HepG2 (cell line): Measurements from ENCODE around the gene EHD1. TPM values are rescaled to one million over a fixed set of nuclear protein-coding genes. Genes with fewer than 3 reads are reported as not detected.
A peak's percentile ranks its signal among the peaks of the same experiment; 100 is the strongest.

ENCODE experiments used
- ARID2 ChIP-seq: sonication (generic); formaldehyde crosslinking; IDR thresholded peaks from 2 replicates; pipeline ENCODE4 v1.8.1; 2022; ENCODE audit warnings: mild to moderate bottlenecking, missing genetic modification reagents, borderline replicate concordance
- DNMT3B ChIP-seq: conservative IDR thresholded peaks from 2 replicates; pipeline ENCODE4 v1.6.1; 2016; ENCODE audit warnings: missing biosample characterization, control low read depth
- EHMT2 ChIP-seq: fragments of 200-600 bp; sonication (generic); IDR thresholded peaks from 2 replicates; pipeline ENCODE4 v1.7.0; 2017; ENCODE audit warnings: antibody characterized with exemption, low read depth, low read length, borderline replicate concordance
- GATA4 ChIP-seq: sonication (generic); IDR thresholded peaks from 2 replicates; pipeline ENCODE4 v1.6.1; 2016; ENCODE audit warnings: antibody characterized with exemption, low read depth, borderline replicate concordance
- HES4 ChIP-seq: sonication (generic); formaldehyde crosslinking; IDR thresholded peaks from 2 replicates; pipeline ENCODE4 v1.9.0; 2021; ENCODE audit warnings: mild to moderate bottlenecking, missing genetic modification reagents, borderline replicate concordance
- HMG20B ChIP-seq: conservative IDR thresholded peaks from 2 replicates; pipeline ENCODE4 v1.6.1; 2016; ENCODE audit warnings: missing genetic modification reagents, missing compliant biosample characterization
- NFE2L1 ChIP-seq: sonication (generic); formaldehyde crosslinking; IDR thresholded peaks from 2 replicates; pipeline ENCODE4 v1.4.0; 2020; ENCODE audit warnings: missing genetic modification reagents, mild to moderate bottlenecking, borderline replicate concordance
- NFYC ChIP-seq: IDR thresholded peaks from 2 replicates; pipeline ENCODE4 v1.6.1; 2016; ENCODE audit warnings: missing genetic modification reagents, missing compliant biosample characterization
- NKX3-1 ChIP-seq: sonication (generic); formaldehyde crosslinking; IDR thresholded peaks from 2 replicates; pipeline ENCODE4 v1.5.0; 2020; ENCODE audit warnings: missing genetic modification reagents
- PTBP1 ChIP-seq: fragments of 200-400 bp; formaldehyde crosslinking; IDR thresholded peaks from 2 replicates; pipeline ENCODE4 v1.6.1; 2018; ENCODE audit warnings: low read length, low read depth; ENCODE audit not compliant: poor library complexity, severe bottlenecking
- SKI ChIP-seq: fragments of 450-650 bp; IDR thresholded peaks from one replicate; pipeline ENCODE4 v1.6.1; 2018; ENCODE audit warnings: mild to moderate bottlenecking; ENCODE audit not compliant: partially characterized antibody
- SRSF4 ChIP-seq: fragments of 200-400 bp; formaldehyde crosslinking; IDR thresholded peaks from one replicate; pipeline ENCODE4 v1.6.1; 2018; ENCODE audit warnings: mild to moderate bottlenecking, low read depth, low read length, moderate library complexity; ENCODE audit not compliant: poor library complexity, severe bottlenecking
- SSRP1 ChIP-seq: IDR thresholded peaks from 2 replicates; pipeline ENCODE4 v1.6.1; 2016; ENCODE audit warnings: control low read depth
- TARDBP ChIP-seq: sonication (generic); formaldehyde crosslinking; IDR thresholded peaks from 2 replicates; pipeline ENCODE4 v1.8.0; 2022; ENCODE audit warnings: mild to moderate bottlenecking, missing genetic modification reagents
- TBX2 ChIP-seq: sonication (generic); formaldehyde crosslinking; IDR thresholded peaks from 2 replicates; pipeline ENCODE4 v1.5.0; 2020; ENCODE audit warnings: missing genetic modification reagents, mild to moderate bottlenecking, borderline replicate concordance
- ZBTB20 ChIP-seq: sonication (generic); formaldehyde crosslinking; IDR thresholded peaks from 2 replicates; pipeline ENCODE4 v1.8.1; 2023; ENCODE audit warnings: missing genetic modification reagents, low read depth, mild to moderate bottlenecking, borderline replicate concordance
- ZBTB7A ChIP-seq: sonication (generic); formaldehyde crosslinking; IDR thresholded peaks from 2 replicates; pipeline ENCODE4 v1.8.0; 2022; ENCODE audit warnings: mild to moderate bottlenecking, missing genetic modification reagents
- ZFY ChIP-seq: sonication (generic); formaldehyde crosslinking; IDR thresholded peaks from 2 replicates; pipeline ENCODE4 v1.4.0; 2020; ENCODE audit warnings: missing genetic modification reagents
- ZNF121 ChIP-seq: sonication (generic); formaldehyde crosslinking; IDR thresholded peaks from 2 replicates; pipeline ENCODE4 v1.5.0; 2020; ENCODE audit warnings: mild to moderate bottlenecking, missing genetic modification reagents
- ZNF136 ChIP-seq: sonication (generic); formaldehyde crosslinking; IDR thresholded peaks from 2 replicates; pipeline ENCODE4 v1.8.1; 2022; ENCODE audit warnings: low read depth, mild to moderate bottlenecking, moderate library complexity, missing genetic modification reagents
- ZNF510 ChIP-seq: sonication (generic); formaldehyde crosslinking; IDR thresholded peaks from 2 replicates; pipeline ENCODE4 v1.4.0; 2020; ENCODE audit warnings: low read depth, mild to moderate bottlenecking, missing genetic modification reagents
- ZNF598 ChIP-seq: sonication (generic); formaldehyde crosslinking; IDR thresholded peaks from 2 replicates; pipeline ENCODE4 v1.5.1; 2020; ENCODE audit warnings: mild to moderate bottlenecking, missing genetic modification reagents, borderline replicate concordance
- ZNF772 ChIP-seq: sonication (generic); formaldehyde crosslinking; IDR thresholded peaks from 2 replicates; pipeline ENCODE4 v1.5.0; 2020; ENCODE audit warnings: mild to moderate bottlenecking, missing genetic modification reagents
- polyA plus RNA-seq, 8 experiments: library from polyadenylated mRNA; depleted of rRNA in 3 of 8; stranded (reverse) in 7 of 8; unstranded in 1 of 8; fragments of >200 nt; fragmentation: Illumina TruSeq in 4 of 8; extraction: Trizol in 4 of 8; gene quantifications; 2 replicates each; pipeline versions ENCODE4 v1.2.1 to v1.2.3, GENCODE V29; 2011 to 2016; ENCODE audit warnings: low read depth in 4 of 8, missing spikeins in 1 of 8, mixed read lengths in 1 of 8; ENCODE audit not compliant: insufficient read depth in 1 of 8
- total RNA-seq, 5 experiments: library from RNA; depleted of rRNA; stranded (reverse); fragments of >200 nt; fragmentation: Illumina TruSeq; extraction: Trizol; gene quantifications; 2 replicates each; pipeline ENCODE4 v1.2.3, GENCODE V29; 2016; ENCODE audit warnings: low read depth in 1 of 5
- TF ChIP-seq, protein P1 (sequence below): sonication (generic); formaldehyde crosslinking; IDR thresholded peaks from 2 replicates; pipeline ENCODE4 v1.8.0; 2022; ENCODE audit warnings: missing genetic modification reagents, mild to moderate bottlenecking, moderate library complexity, borderline replicate concordance
- TF ChIP-seq, protein P2 (sequence below): sonication (generic); formaldehyde crosslinking; IDR thresholded peaks from 2 replicates; pipeline ENCODE4 v1.4.0; 2020; ENCODE audit warnings: missing genetic modification reagents

EHD1 gene
- total and polyA plus RNA-seq, 2 of the 13 experiments (the other 11 are each of a cell fraction or from before 2014, with no cell fraction given): 23.6 to 26.6 TPM

DNA sequence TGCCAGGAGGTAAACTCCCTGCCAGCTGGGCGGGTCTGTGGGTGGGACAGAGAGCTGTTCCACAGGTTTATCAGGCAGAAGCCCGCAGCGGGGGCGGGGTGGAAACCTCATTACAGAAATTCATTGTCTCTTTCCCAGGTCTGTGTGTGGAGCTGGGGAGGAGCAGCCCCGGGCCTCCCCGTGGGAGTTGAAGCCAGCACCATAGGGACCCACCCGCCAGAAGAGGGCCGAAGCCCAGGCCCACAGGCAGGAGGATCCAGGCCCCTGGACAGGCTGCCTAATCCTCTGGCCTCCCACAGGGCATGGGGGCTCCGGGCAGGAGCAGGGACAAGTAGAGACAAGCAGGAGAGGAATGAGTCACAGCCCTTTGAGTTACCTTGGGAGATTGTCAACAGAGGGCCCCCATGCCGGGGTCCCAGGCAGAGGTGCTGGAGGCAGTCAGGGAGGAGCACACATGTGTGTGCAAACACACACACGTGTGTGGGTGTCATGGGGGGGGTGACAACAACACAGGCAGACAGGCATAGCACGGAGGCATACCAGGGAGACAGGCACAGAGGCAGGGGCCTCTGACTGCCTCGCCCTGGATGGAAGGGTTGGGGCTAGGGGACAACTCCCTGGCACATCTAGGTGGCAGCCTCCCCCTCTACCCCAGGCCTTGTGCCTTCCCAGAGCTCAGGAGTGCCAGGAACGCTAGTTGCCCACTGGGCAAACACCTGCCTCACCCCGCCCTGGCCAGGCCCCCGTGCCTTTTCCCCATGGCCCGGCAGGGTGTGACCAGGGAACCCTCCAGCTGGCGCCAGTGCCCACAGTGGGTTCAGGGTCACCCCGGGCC is 35.4 kb downstream of the EHD1 start (continued):
- TF ChIP-seq DNMT3B (CRISPR knock-in tag) (0 out of 2 replicates have a peak, but pooled peaks have one; percentile 43), PTBP1 (no peak), ARID2 (CRISPR knock-in tag) (no peak), ZBTB20 (CRISPR knock-in tag) (no peak), SSRP1 (CRISPR knock-in tag) (no peak), ZBTB7A (no peak; the same call in 1 of the 2 replicates), HES4 (no peak), ZNF772 (CRISPR knock-in tag) (0 out of 2 replicates have a peak, but pooled peaks have one; percentile 61), NKX3-1 (CRISPR knock-in tag) (no peak), EHMT2 (no peak), ZFY (peak; percentile 45; the same call in 1 of the 2 replicates), ZNF598 (CRISPR knock-in tag) (no peak), SKI (no peak), ZNF121 (CRISPR knock-in tag) (no peak), SRSF4 (no peak), TARDBP (CRISPR knock-in tag) (no peak), ZNF136 (CRISPR knock-in tag) (0 out of 2 replicates have a peak, but pooled peaks have one; percentile 46), ZNF510 (CRISPR knock-in tag) (no peak), NFYC (CRISPR knock-in tag) (no peak), TBX2 (CRISPR knock-in tag) (peak; percentile 73), GATA4 (no peak), HMG20B (CRISPR knock-in tag) (no peak), NFE2L1 (CRISPR knock-in tag) (no peak; the same call in 1 of the 2 replicates)
- TF ChIP-seq, protein P1, sequence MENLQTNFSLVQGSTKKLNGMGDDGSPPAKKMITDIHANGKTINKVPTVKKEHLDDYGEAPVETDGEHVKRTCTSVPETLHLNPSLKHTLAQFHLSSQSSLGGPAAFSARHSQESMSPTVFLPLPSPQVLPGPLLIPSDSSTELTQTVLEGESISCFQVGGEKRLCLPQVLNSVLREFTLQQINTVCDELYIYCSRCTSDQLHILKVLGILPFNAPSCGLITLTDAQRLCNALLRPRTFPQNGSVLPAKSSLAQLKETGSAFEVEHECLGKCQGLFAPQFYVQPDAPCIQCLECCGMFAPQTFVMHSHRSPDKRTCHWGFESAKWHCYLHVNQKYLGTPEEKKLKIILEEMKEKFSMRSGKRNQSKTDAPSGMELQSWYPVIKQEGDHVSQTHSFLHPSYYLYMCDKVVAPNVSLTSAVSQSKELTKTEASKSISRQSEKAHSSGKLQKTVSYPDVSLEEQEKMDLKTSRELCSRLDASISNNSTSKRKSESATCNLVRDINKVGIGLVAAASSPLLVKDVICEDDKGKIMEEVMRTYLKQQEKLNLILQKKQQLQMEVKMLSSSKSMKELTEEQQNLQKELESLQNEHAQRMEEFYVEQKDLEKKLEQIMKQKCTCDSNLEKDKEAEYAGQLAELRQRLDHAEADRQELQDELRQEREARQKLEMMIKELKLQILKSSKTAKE (CRISPR knock-in tag): no peak
- TF ChIP-seq, protein P2, sequence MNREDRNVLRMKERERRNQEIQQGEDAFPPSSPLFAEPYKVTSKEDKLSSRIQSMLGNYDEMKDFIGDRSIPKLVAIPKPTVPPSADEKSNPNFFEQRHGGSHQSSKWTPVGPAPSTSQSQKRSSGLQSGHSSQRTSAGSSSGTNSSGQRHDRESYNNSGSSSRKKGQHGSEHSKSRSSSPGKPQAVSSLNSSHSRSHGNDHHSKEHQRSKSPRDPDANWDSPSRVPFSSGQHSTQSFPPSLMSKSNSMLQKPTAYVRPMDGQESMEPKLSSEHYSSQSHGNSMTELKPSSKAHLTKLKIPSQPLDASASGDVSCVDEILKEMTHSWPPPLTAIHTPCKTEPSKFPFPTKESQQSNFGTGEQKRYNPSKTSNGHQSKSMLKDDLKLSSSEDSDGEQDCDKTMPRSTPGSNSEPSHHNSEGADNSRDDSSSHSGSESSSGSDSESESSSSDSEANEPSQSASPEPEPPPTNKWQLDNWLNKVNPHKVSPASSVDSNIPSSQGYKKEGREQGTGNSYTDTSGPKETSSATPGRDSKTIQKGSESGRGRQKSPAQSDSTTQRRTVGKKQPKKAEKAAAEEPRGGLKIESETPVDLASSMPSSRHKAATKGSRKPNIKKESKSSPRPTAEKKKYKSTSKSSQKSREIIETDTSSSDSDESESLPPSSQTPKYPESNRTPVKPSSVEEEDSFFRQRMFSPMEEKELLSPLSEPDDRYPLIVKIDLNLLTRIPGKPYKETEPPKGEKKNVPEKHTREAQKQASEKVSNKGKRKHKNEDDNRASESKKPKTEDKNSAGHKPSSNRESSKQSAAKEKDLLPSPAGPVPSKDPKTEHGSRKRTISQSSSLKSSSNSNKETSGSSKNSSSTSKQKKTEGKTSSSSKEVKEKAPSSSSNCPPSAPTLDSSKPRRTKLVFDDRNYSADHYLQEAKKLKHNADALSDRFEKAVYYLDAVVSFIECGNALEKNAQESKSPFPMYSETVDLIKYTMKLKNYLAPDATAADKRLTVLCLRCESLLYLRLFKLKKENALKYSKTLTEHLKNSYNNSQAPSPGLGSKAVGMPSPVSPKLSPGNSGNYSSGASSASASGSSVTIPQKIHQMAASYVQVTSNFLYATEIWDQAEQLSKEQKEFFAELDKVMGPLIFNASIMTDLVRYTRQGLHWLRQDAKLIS (CRISPR knock-in tag): no peak
